GM19397 (cell line): ENCODE measurements around the gene DDO.
"Not testable (repeated sequence)": the region's sequence is repeated elsewhere in the genome, so short reads cannot be mapped to it uniquely, and the experiment has no call there.

Experiments used
- ATAC-seq: cut with Tn5 transposase; IDR thresholded peaks from one replicate; pipeline ENCODE4 v1.9.1; 2021; ENCODE audit warnings: mild to moderate bottlenecking, moderate library complexity; ENCODE audit not compliant: unreplicated experiment

DDO gene

GRCh38 chr6:110415086-110415916 lies at the start of gene DDO:
Gene DDO, minus strand, starts transcription at chr6:110415575. Its CDS starts 2,113 bp downstream, at chr6:110413462.
- no peak for ATAC-seq

- no peak for ATAC-seq
Observed at GRCh38 chr6:110462884-110463481, 47.6 kb upstream of the DDO start.

GRCh38 chr6:110461376-110461775 lies 46.0 kb upstream of the DDO start:
- ATAC-seq: no peak

GRCh38 chr6:110459137-110459536 lies 43.8 kb upstream of the DDO start:
- ATAC-seq: no peak

GRCh38 chr6:110458476-110458875 lies 43.1 kb upstream of the DDO start:
- ATAC-seq: no peak

- ATAC-seq: not testable (repeated sequence)
Observed at GRCh38 chr6:110457567-110458175, 42.3 kb upstream of the DDO start.

GRCh38 chr6:110456694-110457093 lies 41.3 kb upstream of the DDO start:
- no peak for ATAC-seq

GRCh38 chr6:110449541-110449895 lies 34.1 kb upstream of the DDO start:
- ATAC-seq: no peak

- no peak for ATAC-seq
Observed at GRCh38 chr6:110448846-110449540, 33.6 kb upstream of the DDO start.

- ATAC-seq: no peak
Observed at GRCh38 chr6:110447761-110448160, 32.4 kb upstream of the DDO start.

- no peak for ATAC-seq
Observed at GRCh38 chr6:110446405-110446804, 31.0 kb upstream of the DDO start.

GRCh38 chr6:110440026-110440425 lies 24.7 kb upstream of the DDO start:
- no peak for ATAC-seq

GRCh38 chr6:110439356-110439755 lies 24.0 kb upstream of the DDO start:
- no peak for ATAC-seq

GRCh38 chr6:110434961-110435602 lies 19.7 kb upstream of the DDO start:
- ATAC-seq: no peak

- ATAC-seq: no peak
Observed at GRCh38 chr6:110432285-110432900, 17.0 kb upstream of the DDO start.

- ATAC-seq: no peak
Observed at GRCh38 chr6:110430741-110431140, 15.4 kb upstream of the DDO start.

GRCh38 chr6:110430236-110430635 lies 14.9 kb upstream of the DDO start:
- no peak for ATAC-seq

- no peak for ATAC-seq
Observed at GRCh38 chr6:110428153-110428552, 12.8 kb upstream of the DDO start.

- no peak for ATAC-seq
Observed at GRCh38 chr6:110425816-110426215, 10.4 kb upstream of the DDO start.

GRCh38 chr6:110422444-110422822 lies 7.1 kb upstream of the DDO start:
- no peak for ATAC-seq
